Omental fat pad (tissue), 4 donors: Measurements from ENCODE around the gene UBL5. TPM values are rescaled to one million over a fixed set of nuclear protein-coding genes. Genes with fewer than 3 reads are reported as not detected.

ENCODE experiments used
- ATAC-seq: fragments of 150-250 bp; one replicate; pipeline ENCODE4 v1.9.1; 2016; ENCODE audit warnings: mild to moderate bottlenecking, moderate library complexity; ENCODE audit not compliant: low FRiP score
- DNase-seq: peaks from one replicate; pipeline ENCODE4 v3.0.0-alpha.2; 2019; ENCODE audit warnings: low spot score
- total RNA-seq, 4 donors: library from RNA; depleted of rRNA; stranded (reverse); fragments of >200 nt; gene quantifications; one replicate each; pipeline ENCODE4 v1.1.0, GENCODE V29; 2016
- TF ChIP-seq, protein P1 (sequence below), 3 donors: fragments of 450-650 bp; IDR thresholded peaks; one replicate each; pipeline ENCODE4 v1.5.1; 2016 to 2017; ENCODE audit warnings: antibody characterized with exemption in 3 of 3, mild to moderate bottlenecking in 3 of 3, moderate library complexity in 2 of 3

The UBL5 gene
- total RNA-seq, 4 donors from 2014 or later: 407 to 513 (median 455) TPM

DNA sequence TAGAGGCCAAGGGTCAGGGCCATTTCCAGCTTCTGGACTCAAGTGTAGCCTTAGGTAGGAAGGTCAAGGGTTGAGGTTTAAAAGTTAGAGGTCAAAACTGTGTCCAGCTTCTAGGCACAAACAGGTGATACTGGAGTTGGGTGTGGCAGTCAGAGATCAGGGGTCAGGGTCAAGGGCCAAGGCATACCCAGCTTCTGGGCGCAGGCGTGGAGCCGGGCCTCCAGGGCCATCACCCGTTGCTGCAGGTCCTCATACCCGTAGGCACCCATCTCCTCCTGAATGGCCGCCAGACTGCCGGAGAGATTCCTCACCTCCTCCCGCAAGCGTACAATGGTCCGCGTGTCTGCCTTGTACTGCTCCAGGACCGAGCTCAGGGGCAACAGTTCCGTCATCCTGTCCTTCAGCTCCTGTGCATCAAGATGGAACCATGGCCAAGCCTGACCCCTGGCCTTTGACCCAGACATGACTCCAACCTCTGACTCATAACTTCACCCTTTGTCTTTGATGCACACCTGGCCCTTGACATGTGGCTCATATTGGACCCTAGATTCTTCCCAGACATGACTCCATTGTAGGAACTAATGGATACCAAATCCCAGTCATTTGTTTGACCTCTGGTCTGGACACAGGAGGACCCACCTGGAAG, 29.5 kb downstream of the UBL5 start:
- TF ChIP-seq, protein P1, sequence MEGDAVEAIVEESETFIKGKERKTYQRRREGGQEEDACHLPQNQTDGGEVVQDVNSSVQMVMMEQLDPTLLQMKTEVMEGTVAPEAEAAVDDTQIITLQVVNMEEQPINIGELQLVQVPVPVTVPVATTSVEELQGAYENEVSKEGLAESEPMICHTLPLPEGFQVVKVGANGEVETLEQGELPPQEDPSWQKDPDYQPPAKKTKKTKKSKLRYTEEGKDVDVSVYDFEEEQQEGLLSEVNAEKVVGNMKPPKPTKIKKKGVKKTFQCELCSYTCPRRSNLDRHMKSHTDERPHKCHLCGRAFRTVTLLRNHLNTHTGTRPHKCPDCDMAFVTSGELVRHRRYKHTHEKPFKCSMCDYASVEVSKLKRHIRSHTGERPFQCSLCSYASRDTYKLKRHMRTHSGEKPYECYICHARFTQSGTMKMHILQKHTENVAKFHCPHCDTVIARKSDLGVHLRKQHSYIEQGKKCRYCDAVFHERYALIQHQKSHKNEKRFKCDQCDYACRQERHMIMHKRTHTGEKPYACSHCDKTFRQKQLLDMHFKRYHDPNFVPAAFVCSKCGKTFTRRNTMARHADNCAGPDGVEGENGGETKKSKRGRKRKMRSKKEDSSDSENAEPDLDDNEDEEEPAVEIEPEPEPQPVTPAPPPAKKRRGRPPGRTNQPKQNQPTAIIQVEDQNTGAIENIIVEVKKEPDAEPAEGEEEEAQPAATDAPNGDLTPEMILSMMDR (IDR thresholded peaks at IDR 0.05): no peak
- ATAC-seq: no peak
- DNase-seq: no peak

DNA sequence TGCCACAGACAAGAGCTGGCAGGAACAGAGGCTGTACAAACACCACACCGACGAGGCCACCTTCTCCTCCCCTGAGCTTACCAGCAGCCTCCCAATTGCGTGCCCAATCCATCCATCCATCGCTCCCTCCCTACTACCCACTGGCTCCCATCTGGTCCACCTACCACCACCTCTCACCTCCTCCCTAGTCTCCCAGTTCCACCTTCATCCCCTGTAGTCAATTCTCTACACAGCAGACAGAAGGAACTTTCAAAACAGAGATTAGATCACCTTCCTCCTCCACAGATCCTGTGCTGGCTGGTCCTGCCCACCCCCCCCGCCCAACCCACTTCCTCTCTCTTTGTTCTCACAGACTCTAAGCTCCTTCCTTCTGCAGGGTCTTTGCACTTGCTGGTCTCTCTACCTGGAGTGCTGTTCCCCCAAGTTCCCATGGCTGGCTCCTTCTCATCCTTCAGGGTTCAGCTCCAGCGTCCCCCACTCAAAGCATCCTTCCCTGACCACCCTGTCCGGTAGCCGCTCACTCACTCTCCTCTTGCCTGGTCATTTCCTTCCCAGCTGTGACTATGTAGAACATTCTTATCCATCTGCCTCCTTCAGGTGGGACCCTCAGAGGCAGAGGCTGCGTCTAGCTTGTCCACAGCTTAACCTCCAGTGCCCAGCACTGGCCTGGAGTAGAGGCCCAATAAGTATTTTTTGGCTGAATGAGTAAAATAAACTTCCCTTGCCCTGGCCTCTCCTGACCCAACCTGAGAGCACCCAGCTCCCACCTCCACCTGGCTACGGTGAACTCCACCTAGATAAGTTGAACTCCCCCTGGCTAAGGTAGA, 30.4 kb downstream of the UBL5 start:
- no peak for ATAC-seq
- no peak for DNase-seq
- TF ChIP-seq, protein P1 (IDR thresholded peaks at IDR 0.05): no peak

DNA sequence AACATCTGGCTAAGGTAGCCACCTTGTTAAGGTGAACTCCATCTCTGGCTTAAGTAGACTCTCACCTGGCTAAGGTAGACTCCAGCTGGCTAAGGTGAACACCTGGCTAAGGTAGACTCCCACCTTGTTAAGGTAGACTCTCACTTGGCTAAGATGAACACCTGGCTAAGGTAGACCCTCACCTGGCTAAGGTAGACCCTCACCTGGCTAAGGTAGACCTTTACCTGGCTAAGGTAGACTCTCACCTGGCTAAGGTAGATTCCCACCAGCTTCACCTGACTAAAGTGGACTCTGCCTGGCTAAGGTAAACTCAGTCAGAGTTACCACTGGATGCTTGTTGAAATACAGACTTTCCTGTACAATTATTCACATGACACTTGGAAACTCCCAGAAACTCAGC, 31.0 kb downstream of the UBL5 start:
- DNase-seq (no peak), ATAC-seq (no peak)

DNA sequence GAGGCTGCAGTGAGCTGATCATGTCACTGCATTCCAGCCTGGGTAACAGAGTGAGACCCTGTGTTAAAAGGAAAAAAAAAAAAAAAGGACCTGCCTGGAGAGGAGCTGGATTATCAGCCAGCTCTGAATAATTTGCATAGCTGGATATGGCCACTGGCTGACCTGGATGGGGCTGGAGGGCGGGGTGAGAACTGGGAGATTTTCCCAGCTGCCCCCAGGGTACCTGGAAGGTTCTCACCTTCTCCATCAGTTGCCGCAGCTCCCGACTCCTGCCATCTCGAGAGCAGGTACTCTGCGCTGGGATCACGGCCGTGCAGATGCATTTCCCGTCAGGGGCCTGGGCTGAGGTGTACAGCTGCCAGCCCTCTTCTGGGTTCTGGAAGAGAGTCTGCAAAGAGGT, 32.7 kb downstream of the UBL5 start:
- no peak for ATAC-seq
- TF ChIP-seq, protein P1 (IDR thresholded peaks at IDR 0.05): no peak

More for the DNA sequence above, 31.0 kb downstream of the UBL5 start:
- TF ChIP-seq, protein P1 (IDR thresholded peaks at IDR 0.05): no peak

DNA sequence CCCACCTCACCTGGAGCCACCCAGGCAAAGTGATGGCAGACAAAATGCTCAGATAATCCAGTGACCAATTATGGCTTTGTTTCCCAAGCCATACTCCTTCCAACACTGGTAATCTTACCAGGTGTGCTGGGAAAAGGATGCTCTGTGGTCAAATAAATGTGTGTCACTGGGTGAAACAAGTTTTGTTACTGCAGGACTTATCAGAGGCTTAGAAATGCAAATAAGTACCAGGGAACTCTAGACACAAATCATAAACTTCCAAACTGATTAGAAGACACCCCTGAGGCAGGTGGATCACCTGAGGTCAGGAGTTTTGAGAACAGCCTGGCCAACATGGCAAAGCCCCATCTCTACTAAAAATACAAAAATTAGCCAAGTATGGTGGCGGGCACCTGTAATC, 33.8 kb downstream of the UBL5 start:
- TF ChIP-seq, protein P1 (IDR thresholded peaks at IDR 0.05): no peak
- ATAC-seq: no peak

More for the DNA sequence above, 32.7 kb downstream of the UBL5 start:
- DNase-seq: no peak

DNA sequence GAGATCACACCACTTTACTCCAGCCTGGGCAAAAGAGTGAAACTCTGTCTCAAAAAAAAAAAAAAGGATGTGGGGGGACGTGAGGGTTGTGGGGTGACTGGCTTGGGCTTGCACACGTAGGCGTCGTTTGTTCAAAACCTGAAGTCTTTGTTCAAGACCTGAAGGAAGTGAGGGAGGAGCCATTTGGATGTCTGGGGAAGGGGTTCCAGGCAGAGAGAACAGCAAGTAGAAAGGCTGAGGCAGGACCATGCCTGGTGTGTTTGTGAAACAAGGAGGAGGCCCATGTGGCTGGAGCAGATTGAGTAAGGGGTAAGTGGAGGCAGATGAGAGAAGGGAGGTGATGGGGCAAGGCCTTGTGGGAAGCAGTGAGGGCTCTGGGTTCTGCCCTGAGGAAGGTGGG, 35.2 kb downstream of the UBL5 start:
- DNase-seq (no peak), ATAC-seq (no peak)
- TF ChIP-seq, protein P1 (IDR thresholded peaks at IDR 0.05): no peak

More for the DNA sequence above, 33.8 kb downstream of the UBL5 start:
- no peak for DNase-seq
